HG03095 (cell line): ENCODE data around the gene SCN9A.
"Not testable (repeated sequence)": the region's sequence is repeated elsewhere in the genome, so short reads cannot be mapped to it uniquely, and the experiment has no call there.

Experiments used
- ATAC-seq: cut with Tn5 transposase; IDR thresholded peaks from one replicate; pipeline ENCODE4 v1.9.1; 2021; ENCODE audit warnings: moderate library complexity; ENCODE audit not compliant: unreplicated experiment

Gene SCN9A

DNA sequence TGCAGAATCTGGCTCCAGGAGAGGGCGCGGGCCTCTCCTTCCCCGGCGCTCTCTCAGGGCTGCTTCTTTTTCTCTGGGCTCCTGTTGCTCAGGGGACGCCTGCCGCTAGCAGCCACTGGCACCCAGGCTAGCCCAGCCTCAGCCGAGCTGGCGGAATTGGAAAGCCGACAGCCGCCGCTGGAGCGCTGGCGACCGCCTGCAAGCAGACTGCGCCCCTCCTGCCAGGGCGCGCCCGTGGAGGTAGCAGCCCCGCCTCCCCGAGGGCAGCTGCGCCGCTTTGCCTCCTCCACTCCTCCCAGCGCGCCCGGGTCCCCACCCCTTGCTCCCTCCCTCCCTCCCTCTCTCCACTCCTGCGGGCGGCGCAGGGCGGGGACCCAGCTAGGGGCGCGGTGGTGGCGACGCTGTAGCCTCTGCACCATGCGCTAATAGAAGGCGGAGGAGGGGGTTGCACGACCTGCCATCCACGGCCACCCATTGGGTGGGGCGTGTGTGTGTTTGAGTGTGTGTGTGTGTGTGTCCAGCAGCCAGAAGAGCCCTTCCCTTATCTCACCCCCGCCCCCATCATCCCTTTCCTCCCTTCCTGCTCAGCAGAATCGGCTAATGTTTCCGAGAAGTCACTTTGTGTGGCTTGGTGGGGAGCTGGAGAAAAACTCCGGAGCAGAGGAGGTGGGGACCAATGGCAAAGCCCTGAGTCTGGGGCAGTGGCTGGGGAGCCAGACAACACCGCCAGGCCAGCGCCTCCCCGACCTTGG is at the start of gene SCN9A:
Gene SCN9A (minus strand): TSS at position 209 of the 752 bp plus-strand sequence. CDS start 64,188 bp downstream, outside the sequence.
- ATAC-seq = no peak

- ATAC-seq = no peak
Observed at GRCh38 chr2:166424841-166425240, 49.1 kb upstream of the SCN9A start.

DNA sequence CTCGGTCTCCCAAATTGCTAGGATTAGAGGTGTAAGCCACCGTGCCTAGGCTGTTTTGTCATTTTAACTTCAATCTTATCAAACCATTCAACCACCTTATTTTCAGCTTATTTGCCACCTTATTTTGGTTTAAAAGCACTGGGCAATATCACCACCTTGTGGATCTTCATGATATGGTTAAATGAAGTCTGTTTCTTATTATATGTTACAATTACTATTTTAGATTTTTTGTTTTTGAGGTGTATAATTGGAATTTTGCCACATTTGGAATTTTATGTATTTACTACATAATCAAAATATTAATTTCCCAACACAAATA is 43.8 kb upstream of the SCN9A start:
- no peak for ATAC-seq

DNA sequence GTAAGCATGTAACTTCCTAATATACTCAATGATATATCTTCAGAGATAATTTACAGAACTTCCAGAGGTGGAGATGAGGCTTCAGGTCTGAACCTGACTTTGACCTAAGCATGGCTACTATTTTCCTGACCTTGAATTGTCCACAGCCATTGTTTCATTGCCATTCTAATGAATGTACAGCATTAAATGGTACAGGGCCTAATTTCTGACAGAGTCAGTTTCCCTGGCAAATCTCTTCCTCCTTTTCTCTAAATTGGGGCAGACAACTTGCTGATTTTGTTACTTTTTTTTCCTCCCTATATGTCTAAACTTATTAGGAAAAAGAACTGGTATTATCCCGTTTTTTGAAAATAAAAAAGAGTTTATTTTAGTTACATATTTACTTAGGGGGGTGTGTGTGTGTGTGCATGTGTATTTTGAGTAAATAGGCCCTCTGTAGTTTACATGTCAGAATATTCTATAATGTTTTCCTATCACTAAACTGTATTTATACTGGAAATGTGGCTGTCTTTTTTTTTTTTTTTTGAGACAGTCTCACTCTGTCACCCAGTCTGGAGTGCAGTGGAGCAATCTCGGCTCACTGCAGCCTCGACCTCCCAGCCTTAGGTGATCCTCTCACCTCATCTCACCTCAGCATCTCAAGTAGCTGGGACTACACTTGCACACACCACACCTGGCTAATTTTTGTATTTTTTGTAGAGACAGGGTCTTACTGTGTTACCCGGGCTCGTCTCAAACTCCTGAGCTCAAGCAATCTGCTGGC is 43.3 kb upstream of the SCN9A start:
- ATAC-seq = no peak

GRCh38 chr2:166417669-166418068 is 41.9 kb upstream of the SCN9A start:
- ATAC-seq = no peak

- no peak for ATAC-seq
Observed at GRCh38 chr2:166413255-166413654, 37.5 kb upstream of the SCN9A start.

DNA sequence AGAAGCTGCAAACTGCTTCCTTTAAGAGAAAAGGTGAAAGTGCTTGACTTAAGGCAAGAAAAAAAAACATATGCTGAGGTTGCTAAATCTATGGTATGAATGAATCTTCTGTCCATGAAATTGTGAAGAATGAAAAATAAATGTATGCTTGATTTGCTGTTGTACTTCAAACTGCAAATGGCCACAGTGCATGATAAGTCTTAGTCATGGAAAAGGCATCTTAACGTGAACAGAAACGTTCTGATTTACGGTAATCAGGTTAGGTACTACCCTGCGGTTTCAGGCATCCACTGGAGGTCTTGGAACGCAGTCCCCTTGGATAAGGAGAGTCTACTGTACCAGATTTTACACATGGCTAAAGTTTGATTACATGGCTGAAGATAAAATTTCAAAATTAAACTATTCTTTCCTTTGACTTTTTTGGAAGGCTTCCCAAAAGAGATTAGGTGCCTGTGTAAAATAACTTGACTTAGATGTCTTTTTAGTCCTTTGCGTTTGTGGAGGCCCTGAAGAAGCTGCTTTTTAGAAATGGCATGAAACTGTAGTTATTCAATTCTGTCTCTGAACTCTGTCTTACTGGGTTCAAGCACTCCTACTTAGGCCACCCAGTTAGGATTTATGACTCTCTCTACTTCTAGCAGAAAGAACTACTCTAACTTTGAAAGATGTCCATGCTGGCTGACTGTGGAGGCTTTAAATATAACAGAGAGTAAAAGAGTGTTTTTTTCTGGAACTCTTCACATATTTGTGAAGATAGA is 35.9 kb upstream of the SCN9A start:
- no peak for ATAC-seq

DNA sequence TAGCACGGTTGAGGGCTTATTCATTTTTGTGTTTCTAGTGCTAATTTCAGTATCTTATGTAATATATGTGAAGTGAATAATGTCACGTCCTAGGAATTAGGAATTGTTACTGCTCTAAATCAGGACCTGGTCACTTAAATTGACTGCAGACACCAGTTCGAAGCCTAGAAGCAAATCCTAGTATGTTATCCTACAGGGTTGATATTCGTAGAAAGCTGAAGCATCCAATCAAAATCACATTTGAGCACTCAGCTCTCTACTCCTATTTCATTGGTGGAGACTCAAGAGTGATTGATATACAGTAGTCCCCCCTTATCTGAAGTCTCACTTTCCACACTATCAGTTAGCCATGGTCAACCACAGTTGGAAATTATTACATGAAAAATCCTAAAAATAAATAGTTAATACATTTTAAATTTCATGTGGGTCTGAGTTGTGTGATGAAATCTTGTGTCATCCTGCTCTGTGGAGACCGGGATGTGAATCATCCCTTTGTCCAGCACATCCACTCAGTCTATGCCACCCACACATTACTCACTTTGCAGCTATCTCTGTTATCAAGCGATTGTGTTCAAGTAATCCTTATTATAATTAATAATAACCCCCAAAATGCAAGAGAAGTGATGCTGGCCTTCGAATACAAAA is 35.2 kb upstream of the SCN9A start:
- no peak for ATAC-seq

GRCh38 chr2:166407746-166408145 is 32.0 kb upstream of the SCN9A start:
- ATAC-seq = not testable (repeated sequence)

GRCh38 chr2:166406374-166406773 is 30.6 kb upstream of the SCN9A start:
- ATAC-seq = no peak

DNA sequence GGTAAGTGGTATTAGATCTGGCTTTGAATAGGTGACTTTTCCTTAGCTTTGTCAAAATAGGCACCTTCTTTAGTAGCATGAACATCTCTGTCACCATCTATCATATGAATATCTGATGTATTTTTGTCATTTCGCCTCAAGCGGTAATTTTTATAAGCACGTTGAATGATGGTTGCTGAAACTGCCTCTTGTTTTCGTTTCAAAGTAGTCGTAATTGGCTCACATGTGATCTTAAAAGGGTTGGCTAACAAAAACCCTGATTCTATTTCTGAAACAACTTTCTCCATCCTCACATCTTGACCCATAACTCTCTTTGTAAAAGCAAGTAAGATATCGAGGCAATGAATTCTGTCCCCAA is 29.8 kb upstream of the SCN9A start:
- no peak for ATAC-seq

- ATAC-seq = no peak
Observed at GRCh38 chr2:166404831-166405568, 29.3 kb upstream of the SCN9A start.

DNA sequence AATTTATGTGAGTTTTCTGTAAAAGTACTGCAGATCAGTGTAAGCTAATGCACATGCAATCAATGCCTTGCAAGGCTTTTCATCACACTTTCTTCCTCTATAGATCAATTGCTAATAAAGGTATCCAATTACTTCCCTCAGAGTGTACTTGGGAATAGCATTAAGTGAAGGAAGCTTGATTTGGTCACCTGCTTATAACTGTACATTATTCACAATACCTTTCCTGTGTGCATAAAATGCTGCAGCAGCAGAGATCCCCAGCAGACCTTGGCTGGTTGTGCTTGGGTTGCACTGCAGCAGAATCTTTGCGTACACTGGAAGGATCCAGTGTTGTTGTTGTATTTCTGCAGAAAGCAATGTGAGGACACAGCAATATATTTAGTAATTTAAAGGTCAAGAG is 18.5 kb upstream of the SCN9A start:
- no peak for ATAC-seq

GRCh38 chr2:166393008-166393407 is 17.3 kb upstream of the SCN9A start:
- ATAC-seq = no peak

DNA sequence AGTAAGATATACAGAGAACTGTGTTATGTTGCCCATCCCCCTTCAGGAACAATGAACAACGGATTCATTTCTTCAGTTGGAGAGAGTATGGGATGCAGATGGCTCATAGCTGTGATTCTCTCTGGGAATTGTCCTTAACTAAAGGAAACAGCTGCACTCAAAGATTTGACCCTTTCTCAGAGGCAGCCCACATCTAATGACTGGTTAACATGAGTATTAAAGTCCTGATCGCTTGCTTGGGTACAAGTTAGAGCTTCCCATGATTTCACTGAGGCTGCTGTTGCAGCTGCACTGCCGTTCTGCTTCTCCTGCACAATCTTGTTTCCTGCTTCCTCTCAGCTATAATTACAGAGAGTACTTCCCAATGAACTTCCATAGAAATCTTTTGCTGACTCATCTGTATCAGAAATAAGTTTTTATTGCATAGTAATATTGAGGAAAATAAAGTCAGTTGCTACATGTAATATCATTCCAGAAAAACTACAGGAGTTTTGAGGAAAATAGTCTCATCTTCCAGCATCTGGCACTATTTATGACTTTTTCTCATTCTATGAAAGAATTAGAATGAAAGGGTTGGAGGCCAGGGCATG is 12.8 kb upstream of the SCN9A start:
- no peak for ATAC-seq

DNA sequence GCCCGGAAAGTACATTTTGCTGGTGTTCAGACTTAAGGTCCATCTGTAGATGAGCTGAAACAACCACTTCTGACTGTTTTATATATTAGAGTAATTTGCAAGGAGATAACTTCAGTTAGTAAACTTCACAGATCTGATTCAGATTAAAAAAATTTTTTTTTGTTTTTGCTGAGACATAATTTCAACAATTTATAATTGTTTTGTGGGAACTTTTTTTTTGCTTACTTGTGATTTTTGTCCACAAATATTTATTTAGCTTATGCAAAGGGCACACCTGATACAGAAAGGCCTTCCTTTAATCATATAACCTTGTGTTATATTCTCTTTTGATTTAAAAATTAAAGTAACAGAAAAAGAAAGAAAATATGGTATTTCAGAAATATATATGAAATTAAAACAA is 9.6 kb upstream of the SCN9A start:
- ATAC-seq = no peak

DNA sequence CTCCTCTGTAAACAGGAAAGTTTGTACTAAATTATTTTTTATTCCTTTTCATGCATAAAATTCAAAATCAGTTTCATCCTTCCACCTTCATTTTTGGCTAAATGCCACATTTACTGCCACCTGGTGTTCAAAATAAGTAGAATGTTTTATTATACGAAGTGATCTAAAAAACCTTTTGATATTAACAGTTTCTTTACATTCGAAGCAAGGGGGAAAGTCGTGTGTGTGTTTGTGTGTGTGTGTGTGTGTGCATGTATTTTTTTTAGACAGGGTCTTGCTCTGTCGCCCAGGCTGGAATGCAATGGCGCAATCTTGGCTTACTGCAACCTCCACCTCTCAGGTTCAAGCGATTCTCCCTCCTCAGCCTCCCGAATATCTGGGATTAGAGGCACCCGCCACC is 9.0 kb upstream of the SCN9A start:
- no peak for ATAC-seq

GRCh38 chr2:166382448-166382847 is 6.7 kb upstream of the SCN9A start:
- no peak for ATAC-seq

- ATAC-seq = no peak
Observed at GRCh38 chr2:166380615-166381014, 4.9 kb upstream of the SCN9A start.

DNA sequence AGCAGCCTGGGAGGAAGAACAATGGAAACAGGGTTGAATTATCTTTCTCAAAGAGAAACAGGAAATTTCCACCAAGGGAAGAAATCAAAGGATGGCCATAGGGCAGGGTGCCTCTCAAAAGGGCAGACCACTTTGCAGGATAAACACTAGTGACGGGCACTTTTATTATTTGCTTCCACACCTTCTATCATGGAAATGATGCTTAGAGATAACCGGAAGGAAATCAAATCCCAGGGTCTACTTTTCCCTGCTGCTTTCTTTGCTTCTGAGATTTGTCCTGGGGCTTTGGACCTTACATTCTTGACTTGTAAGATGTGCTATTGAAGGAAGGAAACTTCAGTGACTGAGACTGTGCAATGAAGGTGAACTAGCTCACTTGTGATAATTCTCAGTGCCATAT is 1.1 kb upstream of the SCN9A start:
- ATAC-seq = no peak

GRCh38 chr2:166376488-166376828 is 714 bp upstream of the SCN9A start:
- ATAC-seq = no peak
